GM18505 (cell line): ENCODE results near the gene DYRK1B.

Experiments
- ATAC-seq: cut with Tn5 transposase; IDR thresholded peaks from one replicate; pipeline ENCODE4 v1.9.1; 2021; ENCODE audit not compliant: unreplicated experiment
- POLR2A ChIP-seq: IDR thresholded peaks from 4 replicates; pipeline ENCODE4 v1.6.1; 2011; ENCODE audit warnings: borderline replicate concordance; ENCODE audit not compliant: insufficient read depth, insufficient read length; ENCODE audit errors: extremely low read depth

DYRK1B gene

GRCh38 chr19:39871362-39871761 lies 37.4 kb upstream of the DYRK1B start:
- TF ChIP-seq POLR2A: no peak
- no peak for ATAC-seq

- no peak for TF ChIP-seq POLR2A
- ATAC-seq: no peak
These were observed 36.4 kb upstream of the DYRK1B start for GRCh38 chr19:39870171-39870971.

GRCh38 chr19:39867952-39868351 lies 34.0 kb upstream of the DYRK1B start:
- TF ChIP-seq POLR2A: no peak
- no peak for ATAC-seq

GRCh38 chr19:39867133-39867532 lies 33.2 kb upstream of the DYRK1B start:
- no peak for TF ChIP-seq POLR2A
- no peak for ATAC-seq

GRCh38 chr19:39865953-39866352 lies 32.0 kb upstream of the DYRK1B start:
- TF ChIP-seq POLR2A: no peak
- no peak for ATAC-seq

GRCh38 chr19:39865186-39865585 lies 31.2 kb upstream of the DYRK1B start:
- TF ChIP-seq POLR2A: no peak
- no peak for ATAC-seq

GRCh38 chr19:39864118-39864517 lies 30.2 kb upstream of the DYRK1B start:
- no peak for TF ChIP-seq POLR2A
- ATAC-seq: no peak

- no peak for ATAC-seq
- no peak for TF ChIP-seq POLR2A
These were observed 24.6 kb upstream of the DYRK1B start for GRCh38 chr19:39858541-39858940.

GRCh38 chr19:39852882-39853281 lies 18.9 kb upstream of the DYRK1B start:
- no peak for TF ChIP-seq POLR2A
- ATAC-seq: no peak

GRCh38 chr19:39850892-39851291 lies 16.9 kb upstream of the DYRK1B start:
- TF ChIP-seq POLR2A: no peak
- ATAC-seq: no peak

GRCh38 chr19:39848392-39848791 lies 14.4 kb upstream of the DYRK1B start:
- no peak for TF ChIP-seq POLR2A
- ATAC-seq: no peak

GRCh38 chr19:39847525-39847924 lies 13.6 kb upstream of the DYRK1B start:
- no peak for TF ChIP-seq POLR2A
- no peak for ATAC-seq

GRCh38 chr19:39846678-39847486 lies 12.9 kb upstream of the DYRK1B start:
- no peak for TF ChIP-seq POLR2A
- no peak for ATAC-seq
